Heart right ventricle (tissue), 16 donors: ENCODE measurements around the gene SHC4. TPM values are rescaled to one million over a fixed set of nuclear protein-coding genes. Genes with fewer than 3 reads are reported as not detected.
"Not testable (repeated sequence)": the region's sequence is repeated elsewhere in the genome, so short reads cannot be mapped to it uniquely, and the experiment has no call there.

Experiments
- ATAC-seq, 8 donors: fragments of 200-7000 bp; cut with Tn5 transposase; one replicate each; pipeline ENCODE4 v1.9.1; 2020; ENCODE audit warnings: mild to moderate bottlenecking in 8 of 8, moderate library complexity in 8 of 8, moderate number of reproducible peaks in 1 of 8
- DNase-seq, 2 donors: peaks; one replicate each; pipeline ENCODE4 v3.0.0-alpha.2; 2020
- H3K27ac ChIP-seq, 10 donors: fragments of 200-600 bp; sonication (generic) in 2 of 10; one replicate each; pipeline versions ENCODE4 v1.5.0 to v1.8.0; 2020 to 2022; ENCODE audit warnings: mild to moderate bottlenecking in 3 of 10
- H3K27me3 ChIP-seq, 7 donors: fragments of 200-600 bp; one replicate each; pipeline ENCODE4 v1.8.0; 2021 to 2022; ENCODE audit warnings: mild to moderate bottlenecking in 2 of 7
- H3K36me3 ChIP-seq, 9 donors: fragments of 200-600 bp; sonication (generic) in 1 of 9; one replicate each; pipeline versions ENCODE4 v1.5.0 to v1.8.0; 2020 to 2022; ENCODE audit warnings: mild to moderate bottlenecking in 2 of 9
- H3K4me1 ChIP-seq, 9 donors: fragments of 200-600 bp; sonication (generic) in 1 of 9; one replicate each; pipeline versions ENCODE4 v1.5.0 to v1.8.0; 2020 to 2022; ENCODE audit warnings: mild to moderate bottlenecking in 4 of 9
- H3K4me3 ChIP-seq, 10 donors: fragments of 200-600 bp; sonication (generic) in 2 of 10; one replicate each; pipeline versions ENCODE4 v1.5.0 to v1.8.0; 2020 to 2022; ENCODE audit warnings: mild to moderate bottlenecking in 7 of 10, moderate library complexity in 2 of 10
- H3K9me3 ChIP-seq, 11 donors: fragments of 200-600 bp in 10 of 11; sonication (generic) in 2 of 11; one replicate each; pipeline versions ENCODE4 v1.5.0 to v1.8.0; 2013 to 2022; ENCODE audit warnings: mild to moderate bottlenecking in 2 of 11, control low read depth in 1 of 11, moderate library complexity in 1 of 11
- CTCF ChIP-seq, 9 donors: fragments of 200-600 bp; sonication (generic) in 2 of 9; IDR thresholded peaks; one replicate each; pipeline versions ENCODE4 v1.5.0 to v1.8.0; 2021 to 2022; ENCODE audit warnings: antibody characterized with exemption in 9 of 9, mild to moderate bottlenecking in 5 of 9, moderate library complexity in 1 of 9
- WGBS, 2 donors: extraction: QIAGEN DNeasy Blood & Tissue Kit; methylation state at CpG; one replicate each; pipeline ENCODE4 v1.1.7; 2013; ENCODE audit warnings: inconsistent platforms in 1 of 2; 5-methylcytosine and 5-hydroxymethylcytosine counted together
- intact Hi-C, 10 donors: fragments of 100-400 bp; cut with DNase I; formaldehyde crosslinking; loops; one replicate each; pipeline versions ENCODE4 v1.11.1 to v1.14.2; 2022
- polyA plus RNA-seq, 2 donors: library from polyadenylated mRNA; stranded (reverse); fragments of 200-250 nt; gene quantifications; one replicate each; pipeline ENCODE4 v1.2.3, GENCODE V29; 2013
- total RNA-seq, 10 donors: library from RNA; stranded (reverse); fragmentation: NEBNext Ultra II Directional in 3 of 10; extraction: Animal tissue kit (Norgen Biotek cat#: 25700) in 3 of 10; gene quantifications; one replicate each; pipeline versions ENCODE4 v1.2.1 to v1.2.4, GENCODE V29; 2021 to 2023
- donor health status: Arrhythmogenic right ventricular cardiomyopathy.
- donor health status: ischemic (EF 13 %, LVEDD 7.1; RV severe dilation, severe dysfunction).
- donor health status: healthy with polysubstance abuse.
- donor health status: DM: no; HTN: yes; CAD: no.
- donor health status: DM: no; HTN: no; CAD: no.
- donor health status: ischemic (EF 25% LVEDD 6.9; RV normal size, moderate dysfunction).
- donor health status: ischemic (EF 25% LVEDD 5.7; RV mildly dilated, moderate dysfunction).
- donor health status: healthy.
- donor health status: DM: yes; HTN: yes; CAD: no.
- donor health status: Ischemic cardiomyopathy.
- donor health status: ischemic (EF 35%, LVEDD 5.7; RV mildly dilated, moderate dysfunction).
- donor health status: nonischemic (EF 11% LVEDD 7.7; RV severe dilation, severe dysfunction).
- donor health status: DM: yes; HTN: yes; CAD: no.
- donor health status: PGD.
- donor health status: ischemic (EF 29% LVEDD 5.4; RV normal size, mild dysfunction).
- donor health status: nonischemic (EF 23%, LVEDD 6.1; RV moderate dilation, normal function).

SHC4 gene
- total and polyA plus RNA-seq, 12 donors = 1.2 to 4.9 (median 2.2) TPM

- DNase-seq = no peak
- intact Hi-C loops = loop anchor here in 3 of 10 donors (5.0 to 10.0 kb wide), 3 partner anchors 501 to 556 kb away; no protein-coding TSS in a partner anchor
- 74 to 78% methylated on average over 2 of the region's 2 CpGs for WGBS, 2 donors
Observed at GRCh38 chr15:48858401-48858800, 105.3 kb downstream of the SHC4 start.

GRCh38 chr15:48856942-48857341 lies 106.8 kb downstream of the SHC4 start:
- Histone ChIP-seq H3K27me3 (no peaks in the 10 kb centered on the region), H3K9me3 (peaks cover 0 to 3% (median 0%) of the 10 kb centered on the region in 11 donors), H3K27ac (no peak overlapping the region), H3K4me1 (peaks cover 0 to 13% (median 0%) of the 10 kb centered on the region in 9 donors), H3K4me3 (no peak overlapping the region), H3K36me3 (no peaks in the 10 kb centered on the region)
- 53 to 62% methylated on average over 2 of the region's 2 CpGs for WGBS, 2 donors
- ATAC-seq = no peak
- no peak for DNase-seq
- intact Hi-C loops = loop anchor here in 3 of 10 donors (5.0 to 10.0 kb wide), 3 partner anchors 500 to 558 kb away; no protein-coding TSS in a partner anchor
- TF ChIP-seq CTCF (IDR thresholded peaks at IDR 0.05) = no peak

More at GRCh38 chr15:48858401-48858800, 105.3 kb downstream of the SHC4 start:
- peaks cover 0 to 13% (median 0%) of the 10 kb centered on the region in 9 donors for H3K4me1 ChIP-seq
- H3K27me3 ChIP-seq = no peaks in the 10 kb centered on the region
- no peak for ATAC-seq
- H3K27ac ChIP-seq = no peak overlapping the region
- H3K4me3 ChIP-seq = no peak overlapping the region
- no peaks in the 10 kb centered on the region for H3K36me3 ChIP-seq
- TF ChIP-seq CTCF (IDR thresholded peaks at IDR 0.05) = no peak
- peaks cover 0 to 3% (median 0%) of the 10 kb centered on the region in 11 donors for H3K9me3 ChIP-seq

GRCh38 chr15:48855501-48856440 lies 107.9 kb downstream of the SHC4 start:
- intact Hi-C loops = loop anchor here in 3 of 10 donors (5.0 to 10.0 kb wide), 3 partner anchors 498 to 559 kb away; no protein-coding TSS in a partner anchor
- Histone ChIP-seq H3K4me1 (peaks cover 0 to 13% (median 0%) of the 10 kb centered on the region in 9 donors), H3K36me3 (no peaks in the 10 kb centered on the region), H3K27me3 (no peaks in the 10 kb centered on the region), H3K27ac (peak overlapping the region in 1 of 10 donors; percentile 10), H3K9me3 (peaks cover 0 to 3% (median 0%) of the 10 kb centered on the region in 11 donors), H3K4me3 (no peak overlapping the region)
- peak in 7 of 9 donors; percentile 37 to 60 (median 49) for TF ChIP-seq CTCF (IDR thresholded peaks at IDR 0.05)
- ATAC-seq = peak in 7 of 8 donors; percentile 68 to 89 (median 80)
- DNase-seq = peak in 1 of 2 donors; percentile 16
- WGBS, 2 donors = 20 to 21% methylated on average over 6 of the region's 6 CpGs

GRCh38 chr15:48854434-48854833 lies 109.3 kb downstream of the SHC4 start:
- DNase-seq, H3K27me3 ChIP-seq, H3K9me3 ChIP-seq, H3K4me3 ChIP-seq, H3K27ac ChIP-seq, H3K36me3 ChIP-seq, ATAC-seq: not testable (repeated sequence)
- intact Hi-C loops = loop anchor here in 2 of 10 donors (10.0 kb wide), 2 partner anchors 500 to 560 kb away; no protein-coding TSS in a partner anchor
- H3K4me1 ChIP-seq = peaks cover 0 to 13% (median 0%) of the 10 kb centered on the region in 9 donors
- 99% methylated on average over 3 of the region's 3 CpGs for WGBS, 2 donors
